Breast epithelium (tissue), 4 donors: ENCODE results near the gene HOOK2. TPM values are rescaled to one million over a fixed set of nuclear protein-coding genes. Genes with fewer than 3 reads are reported as not detected.
A peak's percentile ranks its signal among the peaks of the same experiment; 100 is the strongest.

Source experiments
- DNase-seq, 2 donors: peaks; one replicate each; pipeline ENCODE4 v3.0.0-alpha.2; 2019; ENCODE audit warnings: low spot score in 2 of 2
- H3K27ac ChIP-seq, 2 donors: fragments of 200-600 bp; sonication (generic) in 1 of 2; one replicate each; pipeline ENCODE4 v1.5.1; 2016 to 2019; ENCODE audit warnings: mild to moderate bottlenecking in 1 of 2
- H3K27me3 ChIP-seq, 2 donors: fragments of 200-600 bp; sonication (generic) in 1 of 2; one replicate each; pipeline versions ENCODE4 v1.5.1 to v1.6.0; 2017 to 2019; ENCODE audit warnings: control low read depth in 1 of 2, mild to moderate bottlenecking in 1 of 2
- H3K36me3 ChIP-seq: fragments of 200-600 bp; one replicate; pipeline ENCODE4 v1.5.1; 2019
- H3K4me1 ChIP-seq, 2 donors: fragments of 200-600 bp; sonication (generic); one replicate each; pipeline ENCODE4 v1.5.1; 2016 to 2019; ENCODE audit warnings: control low read depth in 1 of 2
- H3K4me3 ChIP-seq, 3 donors: fragments of 200-600 bp; sonication (generic); 1 replicate in 2 of 3; 2 replicates in 1 of 3; pipeline ENCODE4 v1.5.1; 2016 to 2019; ENCODE audit warnings: mild to moderate bottlenecking in 3 of 3, moderate library complexity in 2 of 3
- H3K9me3 ChIP-seq, 2 donors: fragments of 200-600 bp; sonication (generic) in 1 of 2; one replicate each; pipeline ENCODE4 v1.5.1; 2016 to 2019; ENCODE audit warnings: control low read depth in 1 of 2
- POLR2A ChIP-seq: fragments of 450-650 bp; IDR thresholded peaks from one replicate; pipeline ENCODE4 v1.6.1; 2016; ENCODE audit warnings: antibody characterized with exemption, mild to moderate bottlenecking, moderate library complexity
- POLR2AphosphoS5 ChIP-seq, 3 donors: sonication (generic); formaldehyde crosslinking; IDR thresholded peaks; one replicate each; pipeline ENCODE4 v1.6.1; 2017; ENCODE audit warnings: antibody characterized with exemption in 3 of 3
- intact Hi-C: fragments of 100-400 bp; cut with DNase I; formaldehyde crosslinking; loops from one replicate; pipeline ENCODE4 v1.15.1; 2023; ENCODE audit warnings: low total_unique reads
- total RNA-seq, 3 donors: library from RNA; depleted of rRNA; stranded (reverse); fragments of >200 nt; gene quantifications; one replicate each; pipeline ENCODE4 v1.1.0, GENCODE V29; 2016
- TF ChIP-seq, protein P1 (sequence below), 3 donors: fragments of 450-650 bp; IDR thresholded peaks; one replicate each; pipeline ENCODE4 v1.5.1; 2016 to 2017; ENCODE audit warnings: antibody characterized with exemption in 3 of 3, mild to moderate bottlenecking in 3 of 3, moderate library complexity in 3 of 3

Gene HOOK2
- total RNA-seq, 3 donors from 2014 or later = 45.8 to 101 (median 98.6) TPM

DNA sequence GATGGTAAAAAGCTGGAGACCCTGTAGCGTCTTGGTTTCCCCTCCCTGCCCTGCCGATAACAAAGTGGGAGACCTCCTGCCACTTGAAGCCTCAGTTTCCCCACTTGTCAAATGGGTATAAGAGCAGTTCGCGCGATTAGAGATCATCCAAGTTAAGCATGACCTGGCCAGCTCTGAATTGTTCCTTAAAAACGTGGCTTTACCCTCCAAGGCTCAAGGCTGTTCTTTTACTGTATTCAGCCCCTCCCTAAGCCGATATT, 52.0 kb downstream of the HOOK2 start:
- TF ChIP-seq, protein P1, sequence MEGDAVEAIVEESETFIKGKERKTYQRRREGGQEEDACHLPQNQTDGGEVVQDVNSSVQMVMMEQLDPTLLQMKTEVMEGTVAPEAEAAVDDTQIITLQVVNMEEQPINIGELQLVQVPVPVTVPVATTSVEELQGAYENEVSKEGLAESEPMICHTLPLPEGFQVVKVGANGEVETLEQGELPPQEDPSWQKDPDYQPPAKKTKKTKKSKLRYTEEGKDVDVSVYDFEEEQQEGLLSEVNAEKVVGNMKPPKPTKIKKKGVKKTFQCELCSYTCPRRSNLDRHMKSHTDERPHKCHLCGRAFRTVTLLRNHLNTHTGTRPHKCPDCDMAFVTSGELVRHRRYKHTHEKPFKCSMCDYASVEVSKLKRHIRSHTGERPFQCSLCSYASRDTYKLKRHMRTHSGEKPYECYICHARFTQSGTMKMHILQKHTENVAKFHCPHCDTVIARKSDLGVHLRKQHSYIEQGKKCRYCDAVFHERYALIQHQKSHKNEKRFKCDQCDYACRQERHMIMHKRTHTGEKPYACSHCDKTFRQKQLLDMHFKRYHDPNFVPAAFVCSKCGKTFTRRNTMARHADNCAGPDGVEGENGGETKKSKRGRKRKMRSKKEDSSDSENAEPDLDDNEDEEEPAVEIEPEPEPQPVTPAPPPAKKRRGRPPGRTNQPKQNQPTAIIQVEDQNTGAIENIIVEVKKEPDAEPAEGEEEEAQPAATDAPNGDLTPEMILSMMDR (IDR thresholded peaks at IDR 0.05) = no peak
- TF ChIP-seq POLR2AphosphoS5 (IDR thresholded peaks at IDR 0.05) = no peak
- TF ChIP-seq POLR2A = no peak
- peak overlapping the region; percentile 77 to 97 (median 81) for H3K4me3 ChIP-seq
- H3K27ac ChIP-seq = peak overlapping the region; percentile 86 to 95
- no peaks in the 10 kb centered on the region for H3K36me3 ChIP-seq
- no peak for DNase-seq
- no peaks in the 10 kb centered on the region for H3K9me3 ChIP-seq
- intact Hi-C loops = no loop called here
- no peaks in the 10 kb centered on the region for H3K27me3 ChIP-seq
- peaks cover 0 to 4% of the 10 kb centered on the region in 2 donors for H3K4me1 ChIP-seq

DNA sequence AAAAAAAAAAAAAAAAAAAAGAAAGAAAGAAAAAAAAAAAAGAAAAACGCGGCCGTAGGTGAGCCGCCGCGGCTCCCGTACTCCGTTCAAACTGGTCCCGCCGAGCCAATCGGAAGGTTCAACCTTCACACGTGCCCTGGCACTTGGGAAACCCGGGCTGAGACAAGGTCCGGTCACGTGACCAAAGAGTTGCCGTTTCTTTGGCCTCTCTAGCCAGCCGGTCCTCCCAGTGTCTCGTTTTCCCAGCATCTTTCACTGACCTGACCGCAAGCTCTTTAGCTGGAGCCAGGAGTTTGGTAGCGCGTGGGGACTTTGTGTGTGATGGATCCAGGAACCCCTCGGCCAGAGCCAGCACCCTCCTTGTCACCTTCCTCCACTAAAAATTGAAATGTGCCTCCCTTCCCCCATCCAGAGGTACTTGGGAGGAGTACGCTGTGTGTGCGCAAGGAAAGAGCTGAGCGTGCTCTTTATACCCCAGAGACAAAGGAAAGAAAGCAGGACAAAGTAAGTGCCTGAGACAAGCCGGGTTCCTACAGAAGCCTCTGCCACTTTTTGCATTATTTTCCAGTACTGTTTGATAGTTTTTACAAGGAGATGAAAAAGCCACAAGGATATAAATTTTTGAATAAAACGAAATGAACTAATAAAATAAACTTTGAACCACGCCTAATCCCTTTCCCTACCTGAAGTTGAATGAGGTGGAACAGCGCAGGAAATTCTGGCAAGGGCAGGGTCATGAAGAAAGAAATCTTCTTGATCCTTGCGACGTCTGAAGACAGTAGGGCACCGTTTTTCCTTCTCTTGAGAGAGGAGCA, 52.6 kb downstream of the HOOK2 start:
- peak overlapping the region; percentile 95 to 98 for H3K27ac ChIP-seq
- no peaks in the 10 kb centered on the region for H3K27me3 ChIP-seq
- H3K4me3 ChIP-seq = peak overlapping the region; percentile 77 to 97 (median 81)
- peak; percentile 97 to 98 for DNase-seq
- intact Hi-C loops = no loop called here
- H3K36me3 ChIP-seq = no peaks in the 10 kb centered on the region
- peak; percentile 49 to 77 (median 74) for TF ChIP-seq POLR2AphosphoS5 (IDR thresholded peaks at IDR 0.05)
- no peak for TF ChIP-seq POLR2A
- H3K9me3 ChIP-seq = no peaks in the 10 kb centered on the region
- peaks cover 0 to 4% of the 10 kb centered on the region in 2 donors for H3K4me1 ChIP-seq

DNA sequence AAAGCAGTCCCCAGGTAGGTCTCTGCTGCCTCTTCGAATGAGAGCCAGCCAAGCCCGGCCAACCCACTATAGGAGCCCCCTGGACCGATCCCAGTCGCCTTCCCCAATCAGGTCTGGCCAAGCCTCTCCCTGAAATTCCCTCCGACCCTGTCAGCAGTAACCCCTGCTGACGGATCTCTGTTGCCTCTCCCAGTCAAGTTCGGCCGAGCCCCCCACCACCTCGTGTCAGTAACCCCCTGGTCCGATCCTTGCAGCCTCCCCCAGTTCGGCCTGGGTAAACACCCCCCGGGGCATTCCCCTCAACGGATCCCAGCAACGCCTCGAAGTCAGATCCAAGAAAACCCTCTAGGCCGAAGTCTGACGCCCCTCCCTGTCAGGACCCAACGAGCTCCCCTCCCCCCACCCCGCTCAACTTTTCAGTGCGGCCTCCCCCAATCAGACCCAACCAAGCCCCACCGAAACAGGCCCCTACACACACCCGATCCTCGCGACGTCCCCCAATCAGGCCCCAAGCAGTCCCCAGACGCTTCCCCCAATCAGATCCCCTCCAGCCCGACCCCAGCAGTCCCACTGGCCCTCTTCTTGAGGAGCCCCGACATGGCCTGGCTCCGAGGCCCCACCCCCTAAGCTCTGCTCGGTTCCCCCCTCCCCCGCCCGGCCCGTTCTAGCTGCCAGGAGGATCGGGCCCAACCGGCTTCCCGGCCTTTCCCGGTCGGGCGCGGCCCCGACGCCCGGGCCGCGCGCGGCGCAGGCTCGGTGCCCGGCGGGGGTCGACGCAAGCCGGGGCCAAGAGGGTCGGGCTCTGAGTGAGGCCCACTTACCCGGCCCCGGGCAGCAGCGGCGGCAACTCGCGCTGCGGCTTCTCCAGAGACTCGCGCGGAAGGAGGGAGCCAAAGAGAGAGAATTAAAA, 53.4 kb downstream of the HOOK2 start:
- intact Hi-C loops = no loop called here
- H3K4me3 ChIP-seq = peak overlapping the region; percentile 77 to 97 (median 81)
- peak; percentile 68 to 69 for DNase-seq
- no peaks in the 10 kb centered on the region for H3K27me3 ChIP-seq
- peaks cover 0 to 4% of the 10 kb centered on the region in 2 donors for H3K4me1 ChIP-seq
- peak overlapping the region; percentile 95 to 98 for H3K27ac ChIP-seq
- TF ChIP-seq, protein P1 (IDR thresholded peaks at IDR 0.05) = no peak
- TF ChIP-seq POLR2A (no peak), POLR2AphosphoS5 (IDR thresholded peaks at IDR 0.05) (no peak)
- no peaks in the 10 kb centered on the region for H3K36me3 ChIP-seq
- H3K9me3 ChIP-seq = no peaks in the 10 kb centered on the region

DNA sequence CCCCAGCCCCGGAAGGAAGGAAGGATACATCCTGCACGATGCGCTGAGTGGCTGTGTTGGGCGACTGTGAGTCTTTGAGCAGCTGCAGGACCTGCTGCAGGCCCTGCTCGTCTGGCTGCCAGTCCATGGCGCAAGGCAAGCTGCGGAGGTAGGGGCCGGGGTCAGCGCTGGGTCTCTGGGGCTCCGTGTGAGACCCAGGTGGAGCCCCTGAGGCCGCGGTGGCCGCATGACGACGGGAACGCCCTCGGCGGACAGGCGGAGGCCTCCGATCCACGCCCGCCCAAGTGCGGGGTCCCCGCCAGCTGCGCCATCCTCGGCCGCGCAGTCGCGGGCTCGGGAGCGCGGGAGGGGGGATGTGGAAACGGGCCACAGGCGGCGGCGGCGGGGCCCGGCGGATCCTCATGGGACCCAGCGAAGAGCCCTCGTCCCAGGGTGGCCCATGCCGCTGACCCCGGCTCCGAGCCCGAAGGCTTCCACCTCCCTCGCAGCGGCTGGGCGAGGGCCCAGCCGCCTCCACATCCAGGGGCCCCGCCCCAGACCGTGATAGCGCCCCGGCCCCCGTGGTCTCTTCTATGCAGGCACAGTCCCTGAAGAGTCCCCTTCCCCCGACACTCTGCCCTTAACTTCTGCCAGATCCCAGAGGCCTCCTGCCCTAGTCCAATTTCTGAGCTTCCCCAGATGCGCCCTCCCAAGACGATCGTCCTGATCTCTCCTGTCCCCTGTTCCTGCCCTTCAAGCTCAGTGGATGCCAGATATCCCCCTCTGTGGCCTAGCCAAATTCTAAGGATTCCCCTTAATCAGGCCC, 54.3 kb downstream of the HOOK2 start:
- DNase-seq = no peak
- intact Hi-C loops = no loop called here
- peaks cover 0 to 4% of the 10 kb centered on the region in 2 donors for H3K4me1 ChIP-seq
- no peaks in the 10 kb centered on the region for H3K9me3 ChIP-seq
- TF ChIP-seq, protein P1 (IDR thresholded peaks at IDR 0.05) = no peak
- no peak for TF ChIP-seq POLR2A
- no peak for TF ChIP-seq POLR2AphosphoS5 (IDR thresholded peaks at IDR 0.05)
- peak overlapping the region; percentile 77 to 97 (median 81) for H3K4me3 ChIP-seq
- H3K36me3 ChIP-seq = no peaks in the 10 kb centered on the region
- no peaks in the 10 kb centered on the region for H3K27me3 ChIP-seq
- peak overlapping the region; percentile 95 to 98 for H3K27ac ChIP-seq

- H3K9me3 ChIP-seq = no peaks in the 10 kb centered on the region
- DNase-seq = no peak
- intact Hi-C loops = no loop called here
- peaks cover 5% of the 10 kb centered on the region for H3K36me3 ChIP-seq
- H3K27ac ChIP-seq = peak overlapping the region in 1 of 2 donors; percentile 98
- no peaks in the 10 kb centered on the region for H3K27me3 ChIP-seq
- H3K4me1 ChIP-seq = peaks cover 0 to 4% of the 10 kb centered on the region in 2 donors
- TF ChIP-seq, protein P1 (IDR thresholded peaks at IDR 0.05) = no peak
- TF ChIP-seq POLR2AphosphoS5 (IDR thresholded peaks at IDR 0.05) (no peak), POLR2A (no peak)
- peak overlapping the region; percentile 77 to 97 (median 81) for H3K4me3 ChIP-seq
These were observed 55.1 kb downstream of the HOOK2 start for GRCh38 chr19:12720296-12720695.
